Ishikawa (cell line): ENCODE results near the gene YY1.

Source experiments
- CEBPB ChIP-seq: IDR thresholded peaks from 2 replicates; pipeline ENCODE4 v1.6.1; 2012
- CREB1 ChIP-seq: IDR thresholded peaks from 2 replicates; pipeline ENCODE4 v1.6.1; 2012; ENCODE audit warnings: low read depth
- EGR1 ChIP-seq: IDR thresholded peaks from 2 replicates; pipeline ENCODE4 v1.6.1; 2012
- EP300 ChIP-seq: IDR thresholded peaks from 2 replicates; pipeline ENCODE4 v1.6.1; 2012; ENCODE audit warnings: borderline replicate concordance
- FOXM1 ChIP-seq: IDR thresholded peaks from 2 replicates; pipeline ENCODE4 v1.6.1; 2012; ENCODE audit warnings: low read depth, borderline replicate concordance
- NFIC ChIP-seq: IDR thresholded peaks from 2 replicates; pipeline ENCODE4 v1.6.1; 2012
- RAD21 ChIP-seq: IDR thresholded peaks from 2 replicates; pipeline ENCODE4 v1.6.1; 2012; ENCODE audit warnings: low read depth
- REST ChIP-seq: IDR thresholded peaks from 2 replicates; pipeline ENCODE4 v1.6.1; 2012; ENCODE audit warnings: low read depth, mild to moderate bottlenecking
- TAF1 ChIP-seq: IDR thresholded peaks from 2 replicates; pipeline ENCODE4 v1.6.1; 2012; ENCODE audit warnings: low read depth, mild to moderate bottlenecking
- TCF12 ChIP-seq: IDR thresholded peaks from 2 replicates; pipeline ENCODE4 v1.6.1; 2012; ENCODE audit warnings: low read depth
- TEAD4 ChIP-seq: IDR thresholded peaks from 2 replicates; pipeline ENCODE4 v1.6.1; 2012
- YY1 ChIP-seq: IDR thresholded peaks from 2 replicates; pipeline ENCODE4 v1.6.1; 2012; ENCODE audit warnings: low read depth
- ZBTB7A ChIP-seq: IDR thresholded peaks from 2 replicates; pipeline ENCODE4 v1.6.1; 2012; ENCODE audit warnings: low read depth
- TF ChIP-seq, protein P1 (sequence below): IDR thresholded peaks from 2 replicates; pipeline ENCODE4 v1.6.1; 2012

GRCh38 chr14:100327128-100327527, 88.2 kb downstream of the YY1 start:
- TF ChIP-seq CREB1 (no peak), RAD21 (no peak), REST (no peak), EP300 (no peak), TCF12 (no peak), YY1 (no peak), FOXM1 (no peak), TAF1 (no peak), CEBPB (no peak), TEAD4 (no peak), EGR1 (no peak), NFIC (no peak), ZBTB7A (no peak)
- TF ChIP-seq, protein P1, sequence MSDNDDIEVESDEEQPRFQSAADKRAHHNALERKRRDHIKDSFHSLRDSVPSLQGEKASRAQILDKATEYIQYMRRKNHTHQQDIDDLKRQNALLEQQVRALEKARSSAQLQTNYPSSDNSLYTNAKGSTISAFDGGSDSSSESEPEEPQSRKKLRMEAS: no peak
